Liver (tissue), 9 donors: ENCODE results near the gene EXTL1. TPM values are rescaled to one million over a fixed set of nuclear protein-coding genes. Genes with fewer than 3 reads are reported as not detected.

Experiments used
- DNase-seq: peaks from one replicate; pipeline ENCODE4 v3.0.0-alpha.2; 2017; ENCODE audit warnings: low spot score
- H3K27ac ChIP-seq, 2 donors: one replicate each; pipeline ENCODE4 v1.7.0; 2013; ENCODE audit warnings: inconsistent platforms in 2 of 2, low read length in 2 of 2, control low read depth in 1 of 2, low read depth in 1 of 2, mild to moderate bottlenecking in 1 of 2
- H3K27me3 ChIP-seq, 4 donors: one replicate each; pipeline versions ENCODE4 v1.6.1 to v1.7.0; 2013; ENCODE audit warnings: low read length in 3 of 4, inconsistent platforms in 1 of 4, mild to moderate bottlenecking in 1 of 4, moderate library complexity in 1 of 4; ENCODE audit not compliant: control insufficient read depth in 4 of 4, insufficient read depth in 4 of 4
- H3K36me3 ChIP-seq, 4 donors: one replicate each; pipeline versions ENCODE4 v1.6.1 to v1.7.0; 2013; ENCODE audit warnings: low read length in 3 of 4, mild to moderate bottlenecking in 3 of 4, low read depth in 1 of 4, moderate library complexity in 1 of 4; ENCODE audit not compliant: control insufficient read depth in 4 of 4, insufficient read depth in 3 of 4
- H3K4me1 ChIP-seq, 4 donors: one replicate each; pipeline versions ENCODE4 v1.6.1 to v1.7.0; 2013; ENCODE audit warnings: low read length in 3 of 4, mild to moderate bottlenecking in 3 of 4, moderate library complexity in 1 of 4; ENCODE audit not compliant: control insufficient read depth in 4 of 4, insufficient read depth in 4 of 4
- H3K4me3 ChIP-seq, 3 donors: one replicate each; pipeline versions ENCODE4 v1.6.1 to v1.7.0; 2013; ENCODE audit warnings: low read length in 3 of 3, control low read depth in 1 of 3, low read depth in 1 of 3, mild to moderate bottlenecking in 1 of 3
- H3K9ac ChIP-seq, 2 donors: one replicate each; pipeline ENCODE4 v1.7.0; 2013; ENCODE audit warnings: low read length in 2 of 2, mild to moderate bottlenecking in 2 of 2, moderate library complexity in 2 of 2, control low read depth in 1 of 2, low read depth in 1 of 2
- H3K9me3 ChIP-seq, 4 donors: one replicate each; pipeline versions ENCODE4 v1.6.1 to v1.7.0; 2013; ENCODE audit warnings: low read length in 3 of 4; ENCODE audit not compliant: control insufficient read depth in 4 of 4
- EGR1 ChIP-seq, 2 donors: IDR thresholded peaks; 2 replicates each; pipeline ENCODE4 v1.6.1; 2016 to 2018; ENCODE audit warnings: antibody characterized with exemption in 2 of 2, low read depth in 2 of 2
- FOXA1 ChIP-seq: IDR thresholded peaks from 2 replicates; pipeline ENCODE4 v1.6.1; 2016; ENCODE audit warnings: antibody characterized with exemption
- FOXA2 ChIP-seq: IDR thresholded peaks from 2 replicates; pipeline ENCODE4 v1.6.1; 2016; ENCODE audit warnings: antibody characterized with exemption
- GABPA ChIP-seq, 2 donors: IDR thresholded peaks in 1 of 2; conservative IDR thresholded peaks in 1 of 2; 2 replicates each; pipeline ENCODE4 v1.6.1; 2016; ENCODE audit warnings: antibody characterized with exemption in 2 of 2, mild to moderate bottlenecking in 1 of 2, moderate library complexity in 1 of 2
- HNF4A ChIP-seq, 2 donors: conservative IDR thresholded peaks; 2 replicates each; pipeline ENCODE4 v1.6.1; 2016; ENCODE audit warnings: antibody characterized with exemption in 2 of 2, mild to moderate bottlenecking in 2 of 2
- HNF4G ChIP-seq: IDR thresholded peaks from 2 replicates; pipeline ENCODE4 v1.6.1; 2016; ENCODE audit warnings: antibody characterized with exemption
- JUND ChIP-seq, 2 donors: IDR thresholded peaks; 2 replicates each; pipeline ENCODE4 v1.6.1; 2016; ENCODE audit warnings: antibody characterized with exemption in 2 of 2
- NR2F2 ChIP-seq: IDR thresholded peaks from 2 replicates; pipeline ENCODE4 v1.6.1; 2016; ENCODE audit warnings: antibody characterized with exemption
- RAD21 ChIP-seq, 2 donors: IDR thresholded peaks; 2 replicates each; pipeline ENCODE4 v1.6.1; 2016; ENCODE audit warnings: antibody characterized with exemption in 2 of 2, mild to moderate bottlenecking in 2 of 2
- RXRA ChIP-seq, 2 donors: IDR thresholded peaks; 2 replicates each; pipeline ENCODE4 v1.6.1; 2017 to 2018; ENCODE audit warnings: antibody characterized with exemption in 2 of 2, mild to moderate bottlenecking in 1 of 2
- SP1 ChIP-seq: IDR thresholded peaks from 2 replicates; pipeline ENCODE4 v1.6.1; 2018; ENCODE audit warnings: antibody characterized with exemption, mild to moderate bottlenecking
- TAF1 ChIP-seq: conservative IDR thresholded peaks from 2 replicates; pipeline ENCODE4 v1.6.1; 2016; ENCODE audit warnings: antibody characterized with exemption, mild to moderate bottlenecking
- YY1 ChIP-seq: IDR thresholded peaks from 2 replicates; pipeline ENCODE4 v1.6.1; 2016; ENCODE audit warnings: antibody characterized with exemption, mild to moderate bottlenecking
- WGBS: extraction: QIAGEN DNeasy Blood & Tissue Kit; methylation state at CpG from one replicate; pipeline ENCODE4 v1.1.7; 2013; 5-methylcytosine and 5-hydroxymethylcytosine counted together
- polyA plus RNA-seq, 2 donors: library from polyadenylated mRNA; stranded (reverse) in 1 of 2; unstranded in 1 of 2; fragments of 200-250 nt in 1 of 2; fragments of >200 nt in 1 of 2; fragmentation: Nextera tagmentation in 1 of 2; extraction: Ambion mirVana in 1 of 2; gene quantifications; one replicate each; pipeline versions ENCODE4 v1.2.1 to v1.2.3, GENCODE V29; 2013 to 2015
- total RNA-seq, 2 donors: library from RNA; depleted of rRNA; stranded (reverse); fragments of >200 nt; gene quantifications; one replicate each; pipeline ENCODE4 v1.2.3, GENCODE V29; 2014
- TF ChIP-seq, protein P1 (sequence below): IDR thresholded peaks from 2 replicates; pipeline ENCODE4 v1.6.1; 2016; ENCODE audit warnings: antibody characterized with exemption, mild to moderate bottlenecking
- TF ChIP-seq, protein P2 (sequence below): IDR thresholded peaks from 2 replicates; pipeline ENCODE4 v1.6.1; 2016; ENCODE audit warnings: antibody characterized with exemption
- TF ChIP-seq, protein P3 (sequence below): IDR thresholded peaks from 2 replicates; pipeline ENCODE4 v1.6.1; 2016; ENCODE audit warnings: antibody characterized with exemption
- TF ChIP-seq, protein P4 (sequence below): IDR thresholded peaks from 2 replicates; pipeline ENCODE4 v1.6.1; 2016; ENCODE audit warnings: antibody characterized with exemption
- TF ChIP-seq, protein P5 (sequence below): fragments of 150-350 bp; IDR thresholded peaks from 2 replicates; pipeline ENCODE4 v1.5.1; 2017; ENCODE audit warnings: improper control_type of control experiment, low read depth, low read length; ENCODE audit not compliant: missing input control
- donor health status: healthy.
- donor health status: healthy.
- donor health status: healthy.
- donor health status: healthy.
- donor health status: healthy.

Gene EXTL1
- total and polyA plus RNA-seq, 4 donors = under 0.01 TPM; not detected in 3

DNA sequence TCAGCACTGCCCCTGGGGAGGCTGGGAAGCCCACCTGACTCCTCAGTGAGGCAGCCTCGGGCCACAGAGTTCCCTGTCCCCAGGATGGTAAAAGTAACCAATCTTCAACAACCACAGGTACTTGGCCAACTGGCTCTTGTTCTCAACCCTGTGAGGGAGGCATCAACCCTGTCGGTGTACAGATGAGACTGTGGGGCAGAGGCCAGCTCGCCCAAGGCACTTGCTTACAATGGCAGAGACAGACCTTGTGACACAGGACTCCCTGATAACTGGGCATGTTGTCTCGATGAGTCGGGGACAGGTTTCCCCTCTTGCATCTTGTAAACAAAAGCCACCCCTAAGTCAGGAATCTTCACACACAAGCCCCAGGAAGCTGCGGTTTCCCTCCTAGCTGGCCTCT, 16.3 kb downstream of the EXTL1 start:
- peaks cover 1 to 14% (median 8%) of the 10 kb centered on the region in 4 donors for H3K4me1 ChIP-seq
- H3K4me3 ChIP-seq = no peak overlapping the region
- WGBS = 81% methylated on average over 6 of the region's 6 CpGs
- H3K9ac ChIP-seq = no peak overlapping the region
- no peaks in the 10 kb centered on the region for H3K36me3 ChIP-seq
- no peak overlapping the region for H3K27ac ChIP-seq
- no peaks in the 10 kb centered on the region for H3K9me3 ChIP-seq
- no peak for DNase-seq
- TF ChIP-seq RAD21 (IDR thresholded peaks at IDR 0.05) = no peak
- no peak for TF ChIP-seq SP1
- TF ChIP-seq, protein P1, sequence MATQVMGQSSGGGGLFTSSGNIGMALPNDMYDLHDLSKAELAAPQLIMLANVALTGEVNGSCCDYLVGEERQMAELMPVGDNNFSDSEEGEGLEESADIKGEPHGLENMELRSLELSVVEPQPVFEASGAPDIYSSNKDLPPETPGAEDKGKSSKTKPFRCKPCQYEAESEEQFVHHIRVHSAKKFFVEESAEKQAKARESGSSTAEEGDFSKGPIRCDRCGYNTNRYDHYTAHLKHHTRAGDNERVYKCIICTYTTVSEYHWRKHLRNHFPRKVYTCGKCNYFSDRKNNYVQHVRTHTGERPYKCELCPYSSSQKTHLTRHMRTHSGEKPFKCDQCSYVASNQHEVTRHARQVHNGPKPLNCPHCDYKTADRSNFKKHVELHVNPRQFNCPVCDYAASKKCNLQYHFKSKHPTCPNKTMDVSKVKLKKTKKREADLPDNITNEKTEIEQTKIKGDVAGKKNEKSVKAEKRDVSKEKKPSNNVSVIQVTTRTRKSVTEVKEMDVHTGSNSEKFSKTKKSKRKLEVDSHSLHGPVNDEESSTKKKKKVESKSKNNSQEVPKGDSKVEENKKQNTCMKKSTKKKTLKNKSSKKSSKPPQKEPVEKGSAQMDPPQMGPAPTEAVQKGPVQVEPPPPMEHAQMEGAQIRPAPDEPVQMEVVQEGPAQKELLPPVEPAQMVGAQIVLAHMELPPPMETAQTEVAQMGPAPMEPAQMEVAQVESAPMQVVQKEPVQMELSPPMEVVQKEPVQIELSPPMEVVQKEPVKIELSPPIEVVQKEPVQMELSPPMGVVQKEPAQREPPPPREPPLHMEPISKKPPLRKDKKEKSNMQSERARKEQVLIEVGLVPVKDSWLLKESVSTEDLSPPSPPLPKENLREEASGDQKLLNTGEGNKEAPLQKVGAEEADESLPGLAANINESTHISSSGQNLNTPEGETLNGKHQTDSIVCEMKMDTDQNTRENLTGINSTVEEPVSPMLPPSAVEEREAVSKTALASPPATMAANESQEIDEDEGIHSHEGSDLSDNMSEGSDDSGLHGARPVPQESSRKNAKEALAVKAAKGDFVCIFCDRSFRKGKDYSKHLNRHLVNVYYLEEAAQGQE = no peak
- H3K27me3 ChIP-seq = no peaks in the 10 kb centered on the region

DNA sequence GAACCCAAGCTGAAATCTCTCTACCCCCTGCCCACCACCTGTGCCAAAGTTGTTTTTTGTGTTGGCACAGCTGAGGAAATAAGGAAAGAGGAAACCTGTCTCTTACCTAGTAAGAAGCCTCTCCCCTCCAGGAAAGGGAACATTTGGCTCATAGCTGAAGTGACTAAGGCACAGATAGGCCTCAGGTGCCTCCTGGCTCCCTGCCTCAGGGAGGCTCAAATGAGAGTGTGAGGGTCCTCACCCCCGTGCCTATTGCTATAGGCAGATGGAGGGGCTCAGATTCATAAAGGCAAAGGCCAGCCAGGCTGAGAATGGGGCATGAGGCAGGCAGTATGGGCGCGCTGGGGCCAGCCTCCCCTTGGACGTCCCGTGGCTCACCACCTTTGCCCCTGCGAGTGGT, 16.9 kb downstream of the EXTL1 start:
- no peak for DNase-seq
- Histone ChIP-seq H3K4me3 (no peak overlapping the region), H3K27ac (no peak overlapping the region), H3K9me3 (no peaks in the 10 kb centered on the region), H3K9ac (no peak overlapping the region), H3K27me3 (no peaks in the 10 kb centered on the region), H3K36me3 (no peaks in the 10 kb centered on the region), H3K4me1 (peaks cover 1 to 14% (median 8%) of the 10 kb centered on the region in 4 donors)
- 91% methylated on average over 6 of the region's 6 CpGs for WGBS
- TF ChIP-seq GABPA (IDR thresholded peaks at IDR 0.05 in 1 of 2, conservative IDR thresholded peaks at IDR 0.05 in 1 of 2) (no peak), HNF4A (conservative IDR thresholded peaks at IDR 0.05) (no peak), FOXA2 (no peak), HNF4G (no peak), YY1 (no peak), SP1 (no peak), TAF1 (no peak), JUND (IDR thresholded peaks at IDR 0.05) (no peak), NR2F2 (no peak), RXRA (IDR thresholded peaks at IDR 0.05) (no peak), EGR1 (IDR thresholded peaks at IDR 0.05; ENCODE audit: low read depth in 2 of 2) (no peak), FOXA1 (no peak), RAD21 (IDR thresholded peaks at IDR 0.05) (no peak)
- TF ChIP-seq, protein P1 = no peak
- TF ChIP-seq, protein P2, sequence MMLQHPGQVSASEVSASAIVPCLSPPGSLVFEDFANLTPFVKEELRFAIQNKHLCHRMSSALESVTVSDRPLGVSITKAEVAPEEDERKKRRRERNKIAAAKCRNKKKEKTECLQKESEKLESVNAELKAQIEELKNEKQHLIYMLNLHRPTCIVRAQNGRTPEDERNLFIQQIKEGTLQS = no peak
- TF ChIP-seq, protein P3, sequence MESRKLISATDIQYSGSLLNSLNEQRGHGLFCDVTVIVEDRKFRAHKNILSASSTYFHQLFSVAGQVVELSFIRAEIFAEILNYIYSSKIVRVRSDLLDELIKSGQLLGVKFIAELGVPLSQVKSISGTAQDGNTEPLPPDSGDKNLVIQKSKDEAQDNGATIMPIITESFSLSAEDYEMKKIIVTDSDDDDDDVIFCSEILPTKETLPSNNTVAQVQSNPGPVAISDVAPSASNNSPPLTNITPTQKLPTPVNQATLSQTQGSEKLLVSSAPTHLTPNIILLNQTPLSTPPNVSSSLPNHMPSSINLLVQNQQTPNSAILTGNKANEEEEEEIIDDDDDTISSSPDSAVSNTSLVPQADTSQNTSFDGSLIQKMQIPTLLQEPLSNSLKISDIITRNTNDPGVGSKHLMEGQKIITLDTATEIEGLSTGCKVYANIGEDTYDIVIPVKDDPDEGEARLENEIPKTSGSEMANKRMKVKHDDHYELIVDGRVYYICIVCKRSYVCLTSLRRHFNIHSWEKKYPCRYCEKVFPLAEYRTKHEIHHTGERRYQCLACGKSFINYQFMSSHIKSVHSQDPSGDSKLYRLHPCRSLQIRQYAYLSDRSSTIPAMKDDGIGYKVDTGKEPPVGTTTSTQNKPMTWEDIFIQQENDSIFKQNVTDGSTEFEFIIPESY = no peak
- TF ChIP-seq, protein P4, sequence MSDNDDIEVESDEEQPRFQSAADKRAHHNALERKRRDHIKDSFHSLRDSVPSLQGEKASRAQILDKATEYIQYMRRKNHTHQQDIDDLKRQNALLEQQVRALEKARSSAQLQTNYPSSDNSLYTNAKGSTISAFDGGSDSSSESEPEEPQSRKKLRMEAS = no peak
- TF ChIP-seq, protein P5, sequence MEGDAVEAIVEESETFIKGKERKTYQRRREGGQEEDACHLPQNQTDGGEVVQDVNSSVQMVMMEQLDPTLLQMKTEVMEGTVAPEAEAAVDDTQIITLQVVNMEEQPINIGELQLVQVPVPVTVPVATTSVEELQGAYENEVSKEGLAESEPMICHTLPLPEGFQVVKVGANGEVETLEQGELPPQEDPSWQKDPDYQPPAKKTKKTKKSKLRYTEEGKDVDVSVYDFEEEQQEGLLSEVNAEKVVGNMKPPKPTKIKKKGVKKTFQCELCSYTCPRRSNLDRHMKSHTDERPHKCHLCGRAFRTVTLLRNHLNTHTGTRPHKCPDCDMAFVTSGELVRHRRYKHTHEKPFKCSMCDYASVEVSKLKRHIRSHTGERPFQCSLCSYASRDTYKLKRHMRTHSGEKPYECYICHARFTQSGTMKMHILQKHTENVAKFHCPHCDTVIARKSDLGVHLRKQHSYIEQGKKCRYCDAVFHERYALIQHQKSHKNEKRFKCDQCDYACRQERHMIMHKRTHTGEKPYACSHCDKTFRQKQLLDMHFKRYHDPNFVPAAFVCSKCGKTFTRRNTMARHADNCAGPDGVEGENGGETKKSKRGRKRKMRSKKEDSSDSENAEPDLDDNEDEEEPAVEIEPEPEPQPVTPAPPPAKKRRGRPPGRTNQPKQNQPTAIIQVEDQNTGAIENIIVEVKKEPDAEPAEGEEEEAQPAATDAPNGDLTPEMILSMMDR = no peak
